Colonic mucosa (tissue), 4 donors: Measurements from ENCODE around the gene MTFMT. TPM values are rescaled to one million over a fixed set of nuclear protein-coding genes. Genes with fewer than 3 reads are reported as not detected.

ENCODE experiments used
- DNase-seq: peaks from one replicate; pipeline ENCODE4 v3.0.0-alpha.2; 2020
- H3K27ac ChIP-seq: fragments of 200-600 bp; one replicate; pipeline ENCODE4 v1.8.0; 2021
- H3K27me3 ChIP-seq: fragments of 200-600 bp; one replicate; pipeline ENCODE4 v1.8.0; 2021
- H3K36me3 ChIP-seq: fragments of 200-600 bp; one replicate; pipeline ENCODE4 v1.8.0; 2021
- H3K4me1 ChIP-seq: fragments of 200-600 bp; one replicate; pipeline ENCODE4 v1.8.0; 2021; ENCODE audit warnings: mild to moderate bottlenecking
- H3K4me3 ChIP-seq: fragments of 200-600 bp; one replicate; pipeline ENCODE4 v1.8.0; 2021
- H3K9ac ChIP-seq, 2 donors: one replicate each; pipeline ENCODE4 v1.7.0; 2013; ENCODE audit warnings: control low read depth in 2 of 2, low read depth in 2 of 2, low read length in 2 of 2
- H3K9me3 ChIP-seq: fragments of 200-600 bp; one replicate; pipeline ENCODE4 v1.8.0; 2021
- intact Hi-C: fragments of 100-400 bp; cut with DNase I; formaldehyde crosslinking; loops from one replicate; pipeline ENCODE4 v1.14.1; 2022
- total RNA-seq, 2 donors: library from RNA; stranded (reverse); fragmentation: NEBNext Ultra II Directional in 1 of 2; extraction: Animal tissue kit (Norgen Biotek cat#: 25700) in 1 of 2; gene quantifications; one replicate each; pipeline ENCODE4 v1.2.1, GENCODE V29; 2021
- TF ChIP-seq, protein P1 (sequence below): fragments of 200-600 bp; IDR thresholded peaks from one replicate; pipeline ENCODE4 v1.8.0; 2022; ENCODE audit warnings: antibody characterized with exemption, mild to moderate bottlenecking
- donor health status: healthy.
- donor health status: DM: no; HTN: no; CAD: no.
- donor health status: DM: no; HTN: no; CAD: no.

Gene MTFMT
- total RNA-seq, 2 donors from 2014 or later, result 22.1 to 25.9 TPM

DNA sequence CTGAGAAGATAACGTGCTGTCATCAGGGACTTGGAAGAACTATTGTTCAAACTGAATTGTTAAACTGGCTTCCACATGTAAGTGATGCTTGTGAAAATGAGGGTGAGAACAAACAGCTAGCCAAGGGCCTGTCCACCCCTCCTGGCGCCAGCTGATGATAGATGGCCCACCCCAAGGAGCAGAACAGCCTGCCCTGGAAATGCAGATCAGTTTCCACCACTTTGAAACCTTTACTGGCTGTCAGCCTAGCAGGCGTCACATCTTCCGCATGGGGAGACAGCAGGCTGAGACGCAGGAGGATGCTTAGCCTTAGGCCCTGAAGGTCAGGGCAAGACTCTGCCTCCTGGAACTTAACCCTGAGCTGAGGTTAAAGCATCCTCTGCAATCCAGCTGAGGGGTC, 9.4 kb upstream of the MTFMT start:
- Histone ChIP-seq H3K9ac (no peak overlapping the region), H3K27me3 (no peaks in the 10 kb centered on the region), H3K27ac (no peak overlapping the region), H3K36me3 (no peaks in the 10 kb centered on the region), H3K4me3 (no peak overlapping the region), H3K4me1 (peaks cover 9% of the 10 kb centered on the region), H3K9me3 (no peaks in the 10 kb centered on the region)
- no peak for DNase-seq
- intact Hi-C loops, result loop anchor here (5.0 kb wide), 1 partner anchor 43 kb away; no protein-coding TSS in a partner anchor
- TF ChIP-seq, protein P1, sequence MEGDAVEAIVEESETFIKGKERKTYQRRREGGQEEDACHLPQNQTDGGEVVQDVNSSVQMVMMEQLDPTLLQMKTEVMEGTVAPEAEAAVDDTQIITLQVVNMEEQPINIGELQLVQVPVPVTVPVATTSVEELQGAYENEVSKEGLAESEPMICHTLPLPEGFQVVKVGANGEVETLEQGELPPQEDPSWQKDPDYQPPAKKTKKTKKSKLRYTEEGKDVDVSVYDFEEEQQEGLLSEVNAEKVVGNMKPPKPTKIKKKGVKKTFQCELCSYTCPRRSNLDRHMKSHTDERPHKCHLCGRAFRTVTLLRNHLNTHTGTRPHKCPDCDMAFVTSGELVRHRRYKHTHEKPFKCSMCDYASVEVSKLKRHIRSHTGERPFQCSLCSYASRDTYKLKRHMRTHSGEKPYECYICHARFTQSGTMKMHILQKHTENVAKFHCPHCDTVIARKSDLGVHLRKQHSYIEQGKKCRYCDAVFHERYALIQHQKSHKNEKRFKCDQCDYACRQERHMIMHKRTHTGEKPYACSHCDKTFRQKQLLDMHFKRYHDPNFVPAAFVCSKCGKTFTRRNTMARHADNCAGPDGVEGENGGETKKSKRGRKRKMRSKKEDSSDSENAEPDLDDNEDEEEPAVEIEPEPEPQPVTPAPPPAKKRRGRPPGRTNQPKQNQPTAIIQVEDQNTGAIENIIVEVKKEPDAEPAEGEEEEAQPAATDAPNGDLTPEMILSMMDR, result no peak

DNA sequence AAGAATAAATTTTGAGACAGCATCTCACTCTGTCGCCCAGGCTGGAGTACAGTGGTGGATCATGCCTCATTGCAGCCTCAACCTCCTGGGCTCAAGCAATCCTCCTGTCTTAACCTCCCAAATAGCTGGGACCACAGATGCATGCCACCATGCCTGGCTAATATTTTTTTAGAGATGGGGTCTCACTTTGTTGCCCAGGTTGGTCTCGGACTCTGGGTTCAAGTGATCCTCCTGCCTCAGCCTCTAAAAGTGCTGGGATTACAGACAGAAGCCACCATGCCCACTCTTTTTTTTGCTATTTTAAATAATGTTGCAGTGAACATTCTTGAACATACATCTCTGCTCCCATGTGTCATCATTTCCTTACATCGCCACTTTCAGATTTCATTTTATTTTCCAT, 9.0 kb upstream of the MTFMT start:
- TF ChIP-seq, protein P1, result no peak
- Histone ChIP-seq H3K36me3 (no peaks in the 10 kb centered on the region), H3K4me1 (peaks cover 8% of the 10 kb centered on the region), H3K9me3 (no peaks in the 10 kb centered on the region), H3K4me3 (no peak overlapping the region), H3K9ac (no peak overlapping the region), H3K27ac (no peak overlapping the region), H3K27me3 (no peaks in the 10 kb centered on the region)
- DNase-seq, result peak; percentile 11
- intact Hi-C loops, result loop anchor here (5.0 kb wide), 1 partner anchor 44 kb away; no protein-coding TSS in a partner anchor

DNA sequence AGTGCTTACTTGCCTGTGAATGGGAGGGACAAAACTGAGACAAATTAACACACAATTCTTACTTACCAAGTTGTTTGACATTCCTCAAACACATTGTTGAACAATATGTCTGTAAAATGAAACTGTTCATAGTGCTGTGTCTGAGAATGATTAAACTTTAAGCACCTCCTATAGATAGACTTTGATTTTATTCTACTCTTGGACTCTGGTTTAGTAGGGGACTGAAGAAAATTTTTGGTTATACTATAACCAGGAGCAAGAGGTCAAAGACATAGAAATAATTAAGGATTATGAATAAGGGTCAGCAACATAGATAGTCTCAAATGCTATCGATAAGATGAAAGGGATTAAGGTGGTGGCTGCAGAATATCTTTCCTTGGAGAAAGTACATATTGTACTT, 7.9 kb upstream of the MTFMT start:
- Histone ChIP-seq H3K9me3 (no peaks in the 10 kb centered on the region), H3K4me1 (peaks cover 6% of the 10 kb centered on the region), H3K36me3 (no peaks in the 10 kb centered on the region), H3K9ac (no peak overlapping the region), H3K27me3 (no peaks in the 10 kb centered on the region), H3K27ac (peak overlapping the region; percentile 24), H3K4me3 (no peak overlapping the region)
- TF ChIP-seq, protein P1, result no peak
- peak; percentile 9 for DNase-seq
- intact Hi-C loops, result loop anchor here (5.0 kb wide), 1 partner anchor 45 kb away; no protein-coding TSS in a partner anchor

DNA sequence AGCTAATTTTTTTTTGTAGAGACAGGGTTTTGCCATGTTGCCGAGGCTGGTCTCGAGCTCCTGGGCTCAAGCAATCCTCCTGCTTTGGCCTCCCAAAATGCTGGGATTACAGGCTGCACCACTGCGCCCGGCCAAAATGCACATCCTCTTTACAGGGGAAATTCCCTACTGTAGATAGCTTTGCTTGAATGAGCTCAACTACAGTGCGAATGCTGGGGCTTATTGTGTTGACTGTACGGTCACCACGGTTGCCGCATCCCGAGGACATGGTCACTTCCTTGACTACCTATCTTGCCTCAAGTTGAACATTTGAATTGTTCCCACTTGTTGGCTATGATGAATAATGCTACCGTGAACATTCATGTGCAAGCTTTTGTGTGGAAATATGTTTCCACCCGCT, 5.3 kb upstream of the MTFMT start:
- H3K36me3 ChIP-seq, result no peaks in the 10 kb centered on the region
- no peaks in the 10 kb centered on the region for H3K9me3 ChIP-seq
- H3K4me1 ChIP-seq, result peaks cover 6% of the 10 kb centered on the region
- DNase-seq, result no peak
- no peak overlapping the region for H3K27ac ChIP-seq
- TF ChIP-seq, protein P1, result no peak
- intact Hi-C loops, result loop anchor here (5.0 kb wide), 3 partner anchors 48 to 238 kb away; no protein-coding TSS in a partner anchor
- H3K27me3 ChIP-seq, result no peaks in the 10 kb centered on the region
- no peak overlapping the region for H3K4me3 ChIP-seq
- H3K9ac ChIP-seq, result no peak overlapping the region

DNA sequence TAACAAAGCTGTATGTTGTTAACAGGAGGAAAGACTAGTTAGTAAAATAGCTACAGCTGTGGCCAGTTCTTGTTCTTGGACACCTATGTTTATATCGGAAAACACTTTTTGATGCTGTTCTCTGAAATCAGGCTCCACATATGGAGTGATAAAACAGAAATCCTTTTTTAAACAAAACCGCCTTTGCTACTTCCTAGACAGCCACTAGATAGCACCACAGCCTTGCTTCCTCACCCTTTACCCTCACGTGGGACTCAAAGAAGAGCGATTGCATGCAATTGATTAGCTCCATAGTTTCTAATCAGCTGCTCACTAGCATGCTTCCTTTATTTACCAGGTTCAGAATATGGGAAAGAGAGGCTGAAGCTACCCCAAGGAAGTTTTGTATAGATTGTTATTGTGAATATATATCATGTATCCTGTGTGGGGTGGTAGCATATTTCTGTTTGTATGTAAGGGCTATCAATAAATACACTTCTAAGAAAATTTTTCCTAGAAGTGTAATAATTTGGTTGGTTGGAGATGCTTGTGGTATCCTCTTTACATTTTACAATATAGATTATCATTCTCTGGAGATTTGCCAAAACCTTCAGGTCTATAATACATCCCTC, 4.3 kb upstream of the MTFMT start:
- H3K9ac ChIP-seq, result no peak overlapping the region
- H3K4me1 ChIP-seq, result peaks cover 6% of the 10 kb centered on the region
- no peak overlapping the region for H3K4me3 ChIP-seq
- H3K36me3 ChIP-seq, result no peaks in the 10 kb centered on the region
- intact Hi-C loops, result loop anchor here (5.0 kb wide), 2 partner anchors 69 to 239 kb away; no protein-coding TSS in a partner anchor
- peak overlapping the region; percentile 16 for H3K27ac ChIP-seq
- no peaks in the 10 kb centered on the region for H3K27me3 ChIP-seq
- H3K9me3 ChIP-seq, result no peaks in the 10 kb centered on the region
- DNase-seq, result peak; percentile 53
- TF ChIP-seq, protein P1, result peak; percentile 46
